Central memory CD8-positive, alpha-beta T cell (primary cell): Measurements from ENCODE around the gene PCDHB13.

Experiments used
- ATAC-seq: fragments of 150-1000 bp; cut with Tn5 transposase; replicated peaks from 2 replicates; pipeline ENCODE4 v1.10.0; 2022; ENCODE audit warnings: mild to moderate bottlenecking, moderate FRiP score, moderate number of reproducible peaks; ENCODE audit not compliant: poor library complexity, severe bottlenecking; ENCODE audit errors: extremely low read depth
- DNase-seq, 2 donors: peaks; one replicate each; pipeline ENCODE4 v3.0.0; 2021; ENCODE audit warnings: low spot score in 2 of 2
- H3K27ac Mint-ChIP-seq: one replicate; pipeline ENCODE4 v1.8.0; 2022; ENCODE audit warnings: low read depth, mild to moderate bottlenecking, moderate library complexity, mixed read lengths
- H3K27me3 Mint-ChIP-seq: one replicate; pipeline ENCODE4 v1.8.0; 2022; ENCODE audit warnings: mixed read lengths
- H3K36me3 Mint-ChIP-seq: one replicate; pipeline ENCODE4 v1.8.0; 2022; ENCODE audit warnings: mild to moderate bottlenecking, moderate library complexity, mixed read lengths; ENCODE audit not compliant: insufficient read depth
- H3K4me1 Mint-ChIP-seq: one replicate; pipeline ENCODE4 v1.8.0; 2022; ENCODE audit warnings: mixed read lengths
- H3K4me3 Mint-ChIP-seq: one replicate; pipeline ENCODE4 v1.8.0; 2022; ENCODE audit warnings: mild to moderate bottlenecking, moderate library complexity, mixed read lengths
- H3K9me3 Mint-ChIP-seq: one replicate; pipeline ENCODE4 v1.8.0; 2022; ENCODE audit warnings: mixed read lengths

Gene PCDHB13

DNA sequence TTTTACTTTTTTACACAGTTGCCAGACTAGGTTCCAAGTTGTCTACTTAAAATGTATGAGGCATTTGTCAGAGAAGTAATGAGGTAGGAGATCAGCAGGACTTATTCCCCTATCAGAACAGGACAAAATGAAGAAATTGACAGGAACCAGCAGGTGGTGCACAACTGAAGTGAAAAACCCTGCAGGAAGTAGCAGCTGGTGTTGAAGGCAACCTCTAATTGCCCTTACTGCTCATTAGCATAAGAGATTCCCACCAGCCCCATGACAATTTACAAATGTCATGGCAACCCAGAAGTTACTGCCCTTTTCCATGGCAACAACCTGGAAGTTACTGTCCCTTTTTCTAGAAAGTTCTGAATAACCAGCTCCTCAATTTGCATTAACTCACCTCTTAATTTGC lies 36.9 kb downstream of the PCDHB13 start:
- no peak for ATAC-seq
- Mint-ChIP-seq H3K4me1 (no peaks in the 10 kb centered on the region), H3K36me3 (no peaks in the 10 kb centered on the region), H3K27ac (no peak overlapping the region), H3K27me3 (no peaks in the 10 kb centered on the region), H3K9me3 (peaks cover 27% of the 10 kb centered on the region), H3K4me3 (no peak overlapping the region)
- DNase-seq, result no peak

DNA sequence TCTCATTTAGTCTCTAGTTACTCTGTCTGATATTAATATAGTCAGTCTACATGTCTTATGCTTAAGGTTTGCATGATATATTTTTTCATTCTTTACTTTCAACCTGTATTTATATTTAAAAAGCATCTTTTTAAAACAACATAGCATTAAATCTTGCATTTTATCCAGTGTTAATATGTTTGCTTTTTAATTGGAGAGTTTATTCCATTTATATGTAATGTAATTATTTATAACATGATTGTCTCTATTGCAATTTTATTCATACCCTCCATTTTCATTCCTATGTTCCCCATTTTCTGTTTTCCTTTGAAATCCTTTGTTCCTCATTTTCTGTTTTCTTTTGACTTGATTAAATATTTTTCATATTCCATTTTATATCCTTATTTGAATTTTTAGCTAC lies 44.7 kb downstream of the PCDHB13 start:
- Mint-ChIP-seq H3K27me3 (no peaks in the 10 kb centered on the region), H3K4me3 (no peak overlapping the region), H3K4me1 (no peaks in the 10 kb centered on the region), H3K9me3 (peaks cover 17% of the 10 kb centered on the region), H3K36me3 (no peaks in the 10 kb centered on the region), H3K27ac (no peak overlapping the region)
- ATAC-seq, result no peak
- DNase-seq, result no peak

DNA sequence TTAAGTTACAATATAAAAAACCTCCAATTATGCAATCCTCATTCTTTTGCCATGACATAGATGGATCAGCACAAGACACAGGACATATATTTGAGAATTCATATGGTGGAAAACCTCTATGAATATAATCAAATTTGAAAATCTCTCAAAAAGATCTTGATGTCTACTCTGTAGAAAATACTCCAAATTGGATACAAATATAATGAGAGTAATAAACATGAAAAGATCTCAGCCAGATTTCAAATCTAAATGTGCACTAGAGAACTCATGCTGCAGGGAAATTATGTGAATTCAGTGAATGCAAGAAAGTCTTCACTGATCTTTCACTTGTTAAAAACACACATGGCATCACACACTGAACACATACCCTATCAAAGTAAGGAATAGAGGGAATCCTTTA lies 45.2 kb downstream of the PCDHB13 start:
- H3K36me3 Mint-ChIP-seq, result no peaks in the 10 kb centered on the region
- H3K4me3 Mint-ChIP-seq, result no peak overlapping the region
- H3K27me3 Mint-ChIP-seq, result no peaks in the 10 kb centered on the region
- H3K27ac Mint-ChIP-seq, result no peak overlapping the region
- peaks cover 21% of the 10 kb centered on the region for H3K9me3 Mint-ChIP-seq
- ATAC-seq (no peak), DNase-seq (no peak)
- H3K4me1 Mint-ChIP-seq, result no peaks in the 10 kb centered on the region

DNA sequence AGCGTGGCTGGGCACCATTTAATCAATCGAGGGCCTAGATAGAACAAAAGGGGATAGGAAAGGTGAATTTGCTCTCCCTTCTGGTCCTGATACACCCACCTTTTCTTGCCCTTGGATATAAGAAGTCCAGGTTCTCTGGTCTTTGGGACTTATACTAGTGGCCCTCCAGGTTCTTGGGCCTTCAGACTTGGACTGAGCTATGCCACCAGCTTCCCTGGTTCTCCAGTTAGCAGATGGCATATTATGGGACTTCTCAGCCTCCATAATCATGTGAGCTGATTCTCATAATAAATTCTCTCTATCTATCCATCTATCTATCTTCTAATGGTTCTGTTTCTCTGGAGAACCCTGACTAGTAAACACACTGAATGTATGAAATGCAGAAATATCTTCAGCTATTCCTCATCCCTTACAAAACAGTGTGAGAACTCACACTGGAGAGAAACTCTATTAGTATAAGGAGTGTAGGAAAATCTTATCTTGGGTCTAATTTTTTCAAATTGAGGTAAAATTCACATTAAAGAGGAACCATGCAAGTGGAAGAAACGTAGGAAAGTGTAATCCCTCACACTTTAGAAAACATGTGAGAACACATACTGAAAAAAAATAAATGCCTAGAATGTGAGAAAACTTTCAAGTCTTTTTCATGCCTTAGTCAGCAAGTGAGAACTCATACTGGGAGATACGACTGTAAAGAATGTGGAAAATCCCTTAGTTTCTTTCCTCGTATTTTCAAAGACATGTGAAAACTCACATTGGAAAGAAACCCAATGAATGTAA lies 46.9 kb downstream of the PCDHB13 start:
- H3K27me3 Mint-ChIP-seq, result no peaks in the 10 kb centered on the region
- DNase-seq, result no peak
- H3K27ac Mint-ChIP-seq, result no peak overlapping the region
- H3K4me1 Mint-ChIP-seq, result no peaks in the 10 kb centered on the region
- H3K36me3 Mint-ChIP-seq, result no peaks in the 10 kb centered on the region
- H3K9me3 Mint-ChIP-seq, result peaks cover 14% of the 10 kb centered on the region
- H3K4me3 Mint-ChIP-seq, result no peak overlapping the region
- ATAC-seq, result no peak

DNA sequence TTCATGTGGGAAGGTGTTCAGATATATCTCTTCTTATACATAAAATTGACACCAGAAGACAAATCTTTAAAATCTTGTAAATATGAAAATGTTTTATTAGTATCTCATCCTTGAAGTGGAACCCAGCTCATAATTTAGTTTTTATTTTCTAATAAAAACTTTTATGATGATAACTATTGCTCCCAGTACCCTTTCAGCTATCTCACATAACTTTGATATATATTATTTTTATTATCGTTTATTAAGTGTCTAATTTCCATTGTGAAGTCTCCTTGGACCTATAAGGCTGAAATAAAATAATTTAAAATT lies 47.5 kb downstream of the PCDHB13 start:
- H3K4me3 Mint-ChIP-seq, result no peak overlapping the region
- no peaks in the 10 kb centered on the region for H3K4me1 Mint-ChIP-seq
- ATAC-seq (no peak), DNase-seq (no peak)
- H3K27ac Mint-ChIP-seq, result no peak overlapping the region
- H3K9me3 Mint-ChIP-seq, result peaks cover 18% of the 10 kb centered on the region
- H3K36me3 Mint-ChIP-seq, result no peaks in the 10 kb centered on the region
- no peaks in the 10 kb centered on the region for H3K27me3 Mint-ChIP-seq
